GM04504 (cell line): ENCODE results near the gene GLI2.

Experiments
- DNase-seq: peaks from one replicate; pipeline ENCODE4 v3.0.0-alpha.2; 2012; ENCODE audit warnings: low read depth

GLI2 gene

DNA sequence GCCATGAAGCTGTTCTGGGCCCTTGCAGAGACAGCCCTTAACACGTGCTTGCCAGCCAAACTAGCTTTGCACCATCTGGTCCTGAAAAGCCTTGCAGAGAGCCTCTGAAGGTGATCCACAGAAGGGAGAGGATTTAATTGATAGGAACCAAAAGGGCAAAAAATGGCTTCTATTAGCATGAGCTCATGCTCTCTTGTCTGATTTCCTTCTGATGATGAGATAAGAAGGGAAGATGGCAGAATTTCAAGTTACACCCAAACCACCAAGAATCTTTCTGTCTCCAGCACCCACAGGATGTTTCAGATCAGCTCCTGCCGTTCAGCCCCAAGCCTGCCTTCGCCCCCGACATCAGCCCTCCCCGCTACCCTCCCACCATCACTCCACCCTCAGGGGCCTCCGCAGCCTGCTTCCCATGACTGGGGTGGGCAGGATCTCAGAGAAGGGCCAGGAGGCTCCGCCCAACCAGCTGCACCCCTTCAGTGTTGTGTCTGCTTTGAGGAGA lies 23.4 kb upstream of the GLI2 start:
- no peak for DNase-seq

DNA sequence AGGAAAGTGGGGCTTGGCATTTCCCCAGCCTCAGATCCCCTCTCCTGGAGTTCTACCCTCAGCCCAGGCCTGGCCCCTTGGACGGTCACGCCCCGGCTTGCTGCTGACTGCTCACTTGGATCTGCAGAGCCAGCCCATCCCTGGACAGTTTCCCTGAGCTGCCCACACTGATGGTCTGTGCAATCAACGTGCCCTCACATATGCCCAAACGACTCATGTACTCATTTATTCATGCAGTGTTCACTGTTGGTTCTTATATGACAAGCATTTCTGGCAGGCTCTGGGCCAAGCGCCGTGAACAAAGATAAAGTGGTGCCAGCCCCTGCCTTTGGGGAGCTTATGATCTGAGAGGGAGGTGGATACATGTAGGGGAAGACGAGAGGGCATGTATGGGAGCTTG lies 20.3 kb upstream of the GLI2 start:
- no peak for DNase-seq

DNA sequence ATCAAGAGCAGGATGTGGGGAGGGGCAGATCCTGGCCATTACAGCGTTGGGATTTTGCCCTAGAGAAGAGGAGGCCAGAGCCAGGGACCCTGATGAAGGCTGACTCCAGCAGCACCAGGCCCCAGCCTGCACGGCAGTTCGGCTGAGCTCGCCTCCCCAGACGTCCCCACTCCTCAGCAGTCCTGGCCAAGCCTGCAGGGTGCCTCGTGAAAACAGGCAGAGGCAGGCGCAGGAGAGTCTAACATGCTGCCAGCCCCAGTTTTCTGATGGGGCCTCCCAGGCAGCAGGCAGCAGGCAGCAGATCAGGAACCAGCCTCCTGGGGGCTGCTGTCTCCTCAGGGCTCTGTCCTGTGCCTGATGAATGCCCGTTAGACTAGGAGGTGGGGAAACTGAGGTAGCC lies 19.7 kb upstream of the GLI2 start:
- DNase-seq, result no peak

DNA sequence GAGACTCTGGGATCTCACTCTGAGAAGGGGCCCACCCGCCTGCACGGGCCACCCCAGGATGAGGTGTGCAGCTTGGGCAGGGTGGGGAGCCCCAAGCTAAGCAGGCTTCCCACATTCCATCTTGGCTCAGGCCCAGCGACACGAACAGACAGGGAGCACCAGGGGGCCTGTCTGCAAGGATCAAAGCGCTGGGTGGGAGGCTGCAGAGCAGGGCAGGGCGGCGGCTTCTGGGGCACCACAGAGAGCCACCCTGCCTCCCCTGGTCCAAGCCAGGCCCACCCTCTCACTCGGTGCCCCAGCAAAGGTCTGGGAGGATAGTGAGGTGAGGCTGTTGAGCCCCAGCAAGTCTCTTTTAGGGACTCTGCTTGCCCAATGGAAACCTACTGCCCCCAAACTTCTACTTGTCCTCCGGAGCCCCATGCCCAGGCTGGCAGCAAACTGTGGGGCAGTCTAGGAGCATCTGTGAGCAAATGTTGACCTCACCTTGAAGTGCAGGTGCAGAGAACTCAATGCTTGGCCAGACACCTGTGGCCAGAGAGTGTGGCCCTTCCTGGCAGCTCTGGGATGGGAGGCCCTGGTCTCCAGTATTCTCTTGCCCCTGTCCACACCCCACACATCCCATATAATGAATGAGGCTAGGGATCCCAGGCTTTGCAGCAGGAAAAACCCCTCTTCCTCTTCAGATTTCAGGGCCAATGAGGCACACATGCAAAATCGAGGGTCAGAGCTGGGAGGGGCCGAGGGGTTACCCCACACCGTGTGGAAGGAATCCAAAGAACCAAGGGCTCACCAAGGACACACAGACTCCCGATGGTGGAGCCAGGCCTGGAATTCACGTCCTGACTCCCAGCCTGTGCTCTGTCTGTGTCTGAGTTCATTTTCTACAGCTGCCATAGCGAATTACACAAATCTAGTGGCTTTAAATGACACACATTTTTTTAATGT lies 18.8 kb upstream of the GLI2 start:
- DNase-seq, result no peak

- DNase-seq, result no peak
Observed at GRCh38 chr2:120719491-120719890, 16.2 kb upstream of the GLI2 start.

- no peak for DNase-seq
Observed at GRCh38 chr2:120720231-120720630, 15.4 kb upstream of the GLI2 start.

DNA sequence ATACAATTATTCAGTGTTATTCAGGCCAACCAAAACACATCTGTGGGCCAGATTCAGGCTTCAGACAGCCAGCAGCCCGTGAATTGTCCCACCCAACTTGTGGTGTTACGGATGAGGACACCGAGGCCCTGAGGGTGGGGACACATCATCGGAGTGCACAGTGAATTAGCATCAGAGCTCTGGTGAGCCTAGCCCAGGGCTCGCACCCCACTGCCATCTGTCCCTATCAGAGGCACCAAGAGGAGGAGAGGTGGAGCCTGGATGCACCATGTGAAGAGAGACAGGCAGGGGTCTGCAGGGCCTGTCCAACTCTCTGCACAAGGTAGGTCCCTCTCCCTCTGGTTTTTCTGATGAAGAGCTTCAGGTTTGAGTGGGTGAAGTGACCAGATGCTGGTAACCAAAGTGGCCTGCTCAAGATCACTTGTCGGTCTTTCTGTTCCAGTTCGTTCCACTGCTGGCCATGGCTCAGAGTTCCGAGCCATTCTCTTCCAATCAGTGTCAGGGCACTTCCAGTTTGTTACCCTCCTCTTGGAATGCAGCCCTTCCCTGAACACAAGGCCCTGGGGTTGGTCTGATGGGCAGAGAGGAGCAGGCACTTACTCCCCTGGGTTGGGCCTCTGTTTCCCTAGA lies 14.8 kb upstream of the GLI2 start:
- DNase-seq, result no peak

DNA sequence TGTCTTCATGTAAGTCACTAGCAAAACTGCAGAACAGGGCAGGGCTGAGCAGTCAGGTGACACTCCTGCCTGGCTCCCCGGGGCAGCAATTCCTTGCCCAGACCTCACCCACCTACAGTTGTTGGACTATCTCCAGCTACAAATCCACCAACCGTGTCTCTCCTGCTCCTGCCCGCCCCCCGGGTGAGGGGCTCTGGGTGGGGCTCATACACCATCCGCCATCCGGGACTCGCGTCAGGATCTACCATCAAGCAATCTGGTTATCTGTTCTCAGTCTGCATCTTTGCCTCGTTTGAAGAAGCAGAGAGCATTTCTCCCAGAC lies 13.5 kb upstream of the GLI2 start:
- DNase-seq, result no peak

DNA sequence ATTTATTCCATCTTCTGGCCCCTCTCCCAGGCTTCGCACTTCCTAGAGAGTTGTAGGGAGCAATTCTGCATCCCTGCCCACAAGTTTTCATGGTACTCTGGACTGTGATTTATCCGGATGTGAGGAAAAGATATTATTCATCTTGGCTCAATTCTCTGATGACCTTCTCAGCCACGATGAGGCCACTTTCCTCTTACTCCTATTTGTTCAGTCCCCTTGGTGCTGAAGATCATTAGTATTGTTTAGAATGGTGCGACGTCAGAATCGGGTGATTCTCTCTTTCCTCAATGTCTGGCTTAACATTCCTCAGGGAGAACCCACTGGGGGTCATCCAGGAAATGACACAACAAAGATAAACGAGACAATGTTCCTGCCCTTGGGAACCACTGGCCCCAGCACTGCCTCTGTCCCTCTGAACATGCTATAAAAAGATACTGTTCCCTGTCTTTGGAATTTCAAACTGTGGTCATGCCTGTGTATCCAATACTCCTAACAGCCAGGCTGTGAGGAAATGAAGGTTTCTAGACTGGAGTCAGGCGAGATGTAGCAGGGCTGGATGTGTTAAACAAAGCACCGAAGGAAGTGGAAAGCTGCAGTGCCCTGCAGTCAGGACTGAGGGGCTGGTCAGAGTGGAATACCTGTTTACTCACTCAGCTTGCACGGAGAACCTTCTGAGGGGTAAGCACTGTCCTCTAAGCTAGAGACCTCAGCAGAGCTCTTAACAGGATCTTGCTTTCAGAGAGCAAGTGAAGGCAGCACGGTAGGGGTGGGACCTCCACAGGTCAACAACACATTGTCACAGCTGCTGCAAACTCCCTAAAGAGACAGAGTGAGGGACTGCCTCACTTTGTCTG lies 12.9 kb upstream of the GLI2 start:
- no peak for DNase-seq

- no peak for DNase-seq
Observed at GRCh38 chr2:120726245-120726644, 9.4 kb upstream of the GLI2 start.

DNA sequence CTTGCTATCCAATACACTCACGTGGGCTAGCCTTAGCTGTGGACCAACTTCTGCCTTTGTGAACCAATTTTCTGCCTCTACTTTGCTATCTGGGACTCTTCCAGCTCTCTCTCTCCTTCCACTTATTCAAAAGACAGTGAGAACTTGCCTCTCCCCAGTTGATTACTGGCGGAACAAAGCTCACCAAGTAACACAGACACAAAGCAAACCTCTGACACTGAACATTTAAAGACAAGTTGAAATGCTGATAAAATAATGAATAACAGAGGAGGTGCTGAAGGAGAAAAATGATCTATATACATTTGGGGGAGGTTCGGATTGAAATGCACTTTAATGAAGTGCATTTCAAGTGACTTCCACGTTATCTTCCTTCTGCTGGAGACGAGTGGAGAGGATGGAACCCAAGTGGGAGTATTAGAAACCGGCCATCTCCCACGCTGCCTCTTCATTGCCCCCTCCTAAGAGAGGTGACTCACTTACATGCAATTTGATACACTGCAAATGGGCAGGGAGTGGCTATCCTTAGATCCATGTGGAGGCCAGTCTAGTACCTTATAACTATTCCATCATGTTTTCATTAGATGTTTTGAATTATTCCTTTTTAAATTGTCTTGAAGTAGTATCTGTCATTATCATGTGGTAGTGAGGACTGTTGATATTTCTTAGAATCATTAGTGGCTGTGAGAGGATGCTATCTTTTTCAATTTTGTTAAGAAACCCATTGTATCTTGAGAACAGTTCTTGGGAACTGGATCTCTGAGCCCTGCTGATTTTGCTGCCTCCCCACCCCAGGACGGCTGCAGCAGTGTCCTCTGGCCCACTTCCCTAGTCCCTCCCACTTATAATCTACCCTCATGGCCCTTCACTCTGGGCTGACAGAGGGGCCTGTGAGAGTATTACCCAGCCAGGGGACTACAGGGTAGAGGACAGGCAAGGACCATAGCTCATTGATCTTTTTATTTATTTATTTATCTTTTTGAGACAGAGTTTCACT lies 6.0 kb upstream of the GLI2 start:
- DNase-seq, result peak; percentile 52

- no peak for DNase-seq
Observed at GRCh38 chr2:120731175-120731574, 4.5 kb upstream of the GLI2 start.

GRCh38 chr2:120732506-120733237 lies 3.0 kb upstream of the GLI2 start:
- DNase-seq, result no peak

DNA sequence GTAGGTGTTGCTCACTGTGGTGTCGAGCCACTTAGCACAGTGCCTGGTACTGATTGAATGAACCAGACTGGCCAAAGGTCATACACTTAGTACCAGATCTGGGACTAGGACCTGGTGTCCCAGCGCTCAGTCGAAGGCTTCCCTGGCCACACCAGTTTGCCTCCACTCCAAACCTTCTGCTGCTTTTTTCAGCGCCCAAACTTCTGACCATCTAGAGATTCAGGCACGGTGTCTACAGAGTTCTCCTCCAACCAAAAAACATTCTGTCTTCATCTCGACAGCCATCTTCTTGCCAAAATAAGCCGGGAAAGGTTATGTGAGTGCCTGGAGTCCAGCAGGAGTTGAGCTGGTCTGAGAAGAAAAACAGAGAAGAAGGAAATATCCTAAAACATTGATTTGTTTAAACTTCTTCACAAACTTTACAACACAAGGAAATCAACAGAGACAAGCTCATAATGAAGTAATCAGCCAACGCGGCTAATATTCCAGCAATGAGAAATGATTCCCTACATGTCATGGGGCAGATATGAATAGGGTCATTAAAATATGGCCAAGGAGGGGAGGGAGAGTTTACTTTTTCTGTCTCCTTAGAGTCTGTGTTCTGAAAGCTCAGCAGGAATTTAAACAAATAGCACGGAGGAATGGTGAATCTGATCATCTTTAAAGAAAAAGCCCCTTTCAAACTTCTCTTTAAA lies 2.3 kb upstream of the GLI2 start:
- no peak for DNase-seq

- no peak for DNase-seq
Observed at GRCh38 chr2:120734930-120735651, 577 bp upstream of the GLI2 start.

- DNase-seq, result no peak
Observed at GRCh38 chr2:120736202-120736623, 545 bp downstream of the GLI2 start.

DNA sequence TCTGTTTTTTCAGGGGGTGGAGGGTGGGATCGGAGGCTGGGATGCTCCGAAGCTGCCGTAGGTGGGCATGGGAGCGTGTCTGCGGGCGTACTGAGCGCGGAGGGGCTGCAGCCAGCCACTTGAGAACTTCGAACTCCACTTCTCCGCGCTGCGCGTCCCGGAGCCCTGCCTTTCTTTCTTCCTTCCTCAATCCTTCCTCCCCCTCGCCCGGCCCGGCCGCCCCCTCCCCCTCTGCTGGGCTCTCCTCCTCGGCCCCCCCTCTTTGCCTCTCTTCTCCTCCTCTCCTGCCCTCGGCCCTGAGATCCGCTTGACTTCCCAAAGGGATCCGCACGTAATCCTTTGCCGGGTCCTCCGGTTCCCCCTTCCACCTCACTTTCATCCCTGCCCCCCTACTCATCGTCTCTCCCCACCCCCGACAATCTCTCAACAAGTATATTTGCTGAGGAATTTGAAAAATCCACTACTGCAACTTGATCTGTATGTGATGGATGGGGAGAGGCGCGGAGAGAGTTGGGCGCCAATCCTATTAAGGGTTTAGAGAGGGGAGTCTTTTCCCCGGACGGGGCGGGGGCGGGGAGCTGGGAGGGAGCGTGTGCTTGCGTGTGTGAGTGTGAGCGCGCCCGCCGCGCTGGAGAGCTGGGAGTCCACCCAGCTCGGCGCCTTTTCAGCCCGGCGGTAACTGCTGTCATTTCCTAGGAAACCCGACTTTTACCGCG lies 1.1 kb downstream of the GLI2 start:
- DNase-seq, result peak; percentile 64

- DNase-seq, result no peak
Observed at GRCh38 chr2:120737340-120738101, 1.9 kb downstream of the GLI2 start.
